Measurements from ENCODE around the gene TXK. TPM values are rescaled to one million over a fixed set of nuclear protein-coding genes. Genes with fewer than 3 reads are reported as not detected.

The TXK gene
- total and polyA plus RNA-seq, 10 of the 15 experiments (the other 5 are each of a cell fraction or from before 2014, with no cell fraction given): 0.44 to 2.9 (median 1.4) TPM

- H3K79me2 ChIP-seq (ENCODE audit: control insufficient read depth, insufficient read depth, low read length): no peaks in the 10 kb centered on the region
- ATAC-seq: peak; percentile 58
- H3K4me1 ChIP-seq (ENCODE audit: control insufficient read depth, insufficient read depth, low read length): peaks cover 70% of the 10 kb centered on the region
- H3K36me3 ChIP-seq (ENCODE audit: control insufficient read depth in 2 of 2, insufficient read depth in 2 of 2, low read length in 1 of 2): no peaks in the 10 kb centered on the region
- DNase-seq (ENCODE audit: low read depth, low spot score): no peak
- peak overlapping the region; percentile 18; the same call in 1 of the 2 replicates for H3K4me3 ChIP-seq
- SMC1A ChIA-PET (ENCODE audit: uncharacterized antibody, unreplicated experiment): interaction anchor here (0.6 to 11.7 kb wide), 17 partner anchors 15 to 162 kb away, joined by 3 to 268 read pairs (median 4); no protein-coding TSS in a partner anchor
- no peak for FAIRE-seq
- CTCF ChIA-PET: interaction anchor here (0.8 to 8.1 kb wide), 13 partner anchors 14 to 211 kb away, joined by 3 to 158 read pairs (median 5); no protein-coding TSS in a partner anchor
- peak overlapping the region; percentile 88 for H3K4me2 ChIP-seq (ENCODE audit: control insufficient read depth, insufficient read depth)
- no peaks in the 10 kb centered on the region; a peak in 1 of 4 replicates for H3K27me3 ChIP-seq (replicated peaks in 1 of 2; ENCODE audit: control insufficient read depth in 2 of 2, insufficient read depth in 2 of 2, low read length in 1 of 2)
- peak overlapping the region; percentile 37; the same call in 1 of the 2 replicates for H3K9ac ChIP-seq (ENCODE audit: control insufficient read depth, insufficient read depth, low read length)
- intact Hi-C loops (cut with micrococcal nuclease; ENCODE audit: unreplicated experiment): loop anchor here (1.0 to 10.0 kb wide), 4 partner anchors 12 to 533 kb away; partner anchors contain the start of gene TEC
- peaks cover 3% of the 10 kb centered on the region; the same call in 1 of the 3 replicates for H3K9me3 ChIP-seq (replicated peaks; ENCODE audit: control insufficient read depth, insufficient read depth, low read length)
- in situ Hi-C loops (cut with MboI): no loop called here
- TF ChIP-seq E2F4 (IDR thresholded peaks at IDR 0.05; ENCODE audit: low read depth, low read length) (no peak), SIN3A (IDR thresholded peaks at IDR 0.05; ENCODE audit: low read depth, low read length) (no peak), ASH2L (IDR thresholded peaks at IDR 0.05; ENCODE audit: borderline replicate concordance, low read depth) (no peak), KDM1A (IDR thresholded peaks at IDR 0.05; ENCODE audit: borderline replicate concordance) (no peak), EP300 (IDR thresholded peaks at IDR 0.05; ENCODE audit: borderline replicate concordance in 1 of 2, control insufficient read depth in 1 of 2, low read depth in 2 of 2, low read length in 2 of 2) (no peak), MTA3 (IDR thresholded peaks at IDR 0.05; ENCODE audit: borderline replicate concordance, low read length) (no peak), RAD51 (IDR thresholded peaks at IDR 0.05) (no peak), RBBP5 (conservative IDR thresholded peaks at IDR 0.05) (no peak), ZNF274 (IDR thresholded peaks at IDR 0.05; ENCODE audit: insufficient read depth, insufficient read length) (no peak), BHLHE40 (IDR thresholded peaks at IDR 0.05; ENCODE audit: borderline replicate concordance in 1 of 2, low read depth in 2 of 2, low read length in 1 of 2) (no peak), ZNF24 (IDR thresholded peaks at IDR 0.05) (no peak)
- H3K27ac ChIP-seq (ENCODE audit: control insufficient read depth, insufficient read depth): peak overlapping the region; percentile 71
- no peaks in the 10 kb centered on the region for H4K20me1 ChIP-seq (ENCODE audit: control insufficient read depth, insufficient read depth)
- WGBS (ENCODE audit: insufficient coverage, insufficient replicate concordance, low lambda C conversion rate, missing lambda C conversion rate): 100% methylated on average over 1 of the region's 1 CpG
- no TSS peak for BruUV-seq (replicated peaks)
- H2AFZ ChIP-seq (ENCODE audit: control insufficient read depth, low read depth, low read length): no peak overlapping the region
- RAD21 ChIA-PET (ENCODE audit: unreplicated experiment): interaction anchor here (0.9 to 7.4 kb wide), 15 partner anchors 13 to 211 kb away, joined by 3 to 121 read pairs (median 3); partner anchors contain the start of genes CNGA1 and CORIN
- POLR2A ChIA-PET: interaction anchor here (0.5 to 4.5 kb wide), 6 partner anchors 11 to 559 kb away, joined by 4 to 38 read pairs (median 6); no protein-coding TSS in a partner anchor
These were observed 86.2 kb downstream of the TXK start for GRCh38 chr4:48047896-48048295.

Measured in GM12878 (cell line).